GM18909 (cell line): ENCODE results near the gene PAF1.

Experiments used
- ATAC-seq: cut with Tn5 transposase; IDR thresholded peaks from one replicate; pipeline ENCODE4 v1.9.1; 2021; ENCODE audit warnings: mild to moderate bottlenecking; ENCODE audit not compliant: unreplicated experiment, poor library complexity

PAF1 gene

GRCh38 chr19:39390751-39391437, at the start of gene PAF1, which contains the start of gene MED29:
TSS of gene PAF1 (minus strand) at chr19:39391106. CDS start at chr19:39390864, 242 bp downstream.
TSS of gene MED29 (plus strand) at chr19:39391378. CDS start at chr19:39391423, 45 bp downstream.
- peak; percentile 94 for ATAC-seq

GRCh38 chr19:39438270-39438934, 47.5 kb upstream of the PAF1 start:
- ATAC-seq, result no peak

DNA sequence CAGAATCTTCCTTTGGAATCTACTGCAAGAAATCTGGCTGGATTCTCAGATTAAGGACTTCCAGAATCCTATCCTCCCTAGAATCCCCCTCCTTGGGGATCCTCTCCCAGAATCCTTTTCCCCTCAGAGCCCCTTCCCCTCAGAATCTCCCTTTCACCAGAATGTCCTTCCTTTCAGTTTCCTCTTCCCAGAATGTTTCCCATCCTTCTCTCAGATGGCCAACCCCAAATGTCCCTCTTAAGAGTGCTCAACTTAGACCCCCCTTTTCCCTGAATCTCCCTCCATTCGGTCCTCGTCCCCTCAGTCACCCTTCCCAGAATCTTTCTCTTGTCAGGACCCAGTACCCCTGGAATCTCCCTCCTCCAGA, 45.4 kb upstream of the PAF1 start:
- no peak for ATAC-seq

GRCh38 chr19:39435499-39436349, 44.8 kb upstream of the PAF1 start, which contains the start of gene RPS16:
TSS of gene RPS16 (minus strand) at chr19:39435949. CDS start at chr19:39435895, 54 bp downstream.
- ATAC-seq, result peak; percentile 84

DNA sequence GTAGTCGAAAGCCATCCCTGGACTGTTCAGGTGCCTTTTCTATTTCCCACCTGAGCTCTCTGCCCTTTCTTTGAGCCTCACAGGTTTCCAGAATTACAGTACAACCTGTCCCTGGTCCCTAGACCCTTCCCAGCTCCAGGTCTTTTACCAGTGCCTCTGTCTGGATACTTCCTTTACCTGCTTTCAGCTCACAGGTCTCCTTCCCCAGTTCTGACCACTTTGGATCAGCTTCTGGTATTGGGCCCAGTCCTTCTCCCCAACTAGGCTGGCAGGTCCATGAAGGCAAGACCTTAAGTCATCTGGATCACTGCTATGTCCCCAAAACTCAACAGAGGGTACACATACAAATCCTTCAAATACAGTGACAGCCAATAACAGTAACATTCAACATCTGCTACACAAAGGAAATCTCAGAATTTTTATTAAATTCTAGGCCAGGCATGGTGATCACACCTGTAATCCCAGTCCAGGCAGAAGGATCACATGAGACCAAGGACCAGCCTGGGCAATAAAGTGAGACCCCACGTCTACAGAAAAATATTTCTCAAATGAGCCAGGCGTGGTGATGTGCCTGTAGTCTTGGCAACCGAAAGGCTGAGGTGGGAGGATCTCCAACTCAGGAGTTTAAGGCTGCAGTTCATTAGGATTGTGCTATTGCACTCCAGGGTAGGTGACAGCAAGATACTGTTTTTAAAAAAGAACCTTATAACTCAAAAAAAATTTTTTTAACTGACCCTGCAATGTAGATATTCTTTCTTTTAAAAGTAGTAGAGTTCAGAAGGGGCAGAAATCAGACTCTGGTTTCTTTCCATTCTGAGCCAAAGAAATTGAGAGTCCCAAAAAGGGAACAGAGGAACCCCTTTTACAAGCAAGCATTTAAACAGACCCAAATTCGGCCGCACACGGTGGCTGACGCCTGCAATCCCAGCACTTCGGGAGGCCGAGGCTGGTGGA, 43.5 kb upstream of the PAF1 start:
- no peak for ATAC-seq

GRCh38 chr19:39433480-39434079, 42.7 kb upstream of the PAF1 start:
- no peak for ATAC-seq

GRCh38 chr19:39432677-39433025, 41.7 kb upstream of the PAF1 start:
- ATAC-seq, result no peak

DNA sequence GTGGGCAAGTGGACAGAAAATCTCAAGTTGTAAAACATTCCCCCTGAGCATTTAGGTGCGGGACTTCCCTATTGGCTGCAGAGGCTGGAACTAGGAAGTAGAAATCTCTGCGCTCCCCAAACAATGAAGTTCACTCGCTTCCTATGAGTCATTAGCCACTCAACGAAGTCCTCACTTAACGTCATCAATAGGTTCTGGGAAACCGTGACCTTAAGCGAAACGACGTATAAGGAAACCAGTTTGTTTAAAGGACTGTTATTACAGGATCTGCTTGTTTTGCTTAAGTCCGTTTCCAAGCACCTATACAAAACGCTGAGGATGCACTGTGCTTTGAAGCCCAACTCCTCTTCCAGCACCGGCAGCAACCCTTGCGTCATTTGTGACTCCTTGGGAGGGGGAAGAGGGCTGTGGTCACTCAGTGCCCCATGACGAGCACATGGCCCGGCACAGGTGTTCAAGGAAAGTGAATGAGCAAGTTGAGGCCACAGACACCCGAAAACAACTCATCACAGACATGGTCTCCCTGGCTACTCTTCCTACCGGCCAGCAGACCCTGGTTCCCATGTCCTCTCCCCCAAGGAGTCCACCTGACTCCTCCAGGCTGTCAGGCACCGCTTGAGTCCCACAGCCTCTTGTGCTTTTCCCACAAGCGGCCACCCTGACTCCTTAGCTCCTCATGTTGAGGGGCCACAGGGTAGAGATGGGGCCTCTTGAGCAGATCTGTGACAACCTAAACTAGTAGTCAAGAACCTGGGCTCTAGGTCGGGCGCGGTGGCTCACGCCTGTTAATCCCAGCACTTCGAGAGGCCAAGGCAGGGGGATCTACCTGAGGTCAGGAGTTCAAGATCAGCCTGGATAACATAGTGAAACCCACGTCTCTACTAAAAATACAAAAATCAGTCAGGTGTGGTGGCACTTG, 40.0 kb upstream of the PAF1 start:
- ATAC-seq, result no peak

DNA sequence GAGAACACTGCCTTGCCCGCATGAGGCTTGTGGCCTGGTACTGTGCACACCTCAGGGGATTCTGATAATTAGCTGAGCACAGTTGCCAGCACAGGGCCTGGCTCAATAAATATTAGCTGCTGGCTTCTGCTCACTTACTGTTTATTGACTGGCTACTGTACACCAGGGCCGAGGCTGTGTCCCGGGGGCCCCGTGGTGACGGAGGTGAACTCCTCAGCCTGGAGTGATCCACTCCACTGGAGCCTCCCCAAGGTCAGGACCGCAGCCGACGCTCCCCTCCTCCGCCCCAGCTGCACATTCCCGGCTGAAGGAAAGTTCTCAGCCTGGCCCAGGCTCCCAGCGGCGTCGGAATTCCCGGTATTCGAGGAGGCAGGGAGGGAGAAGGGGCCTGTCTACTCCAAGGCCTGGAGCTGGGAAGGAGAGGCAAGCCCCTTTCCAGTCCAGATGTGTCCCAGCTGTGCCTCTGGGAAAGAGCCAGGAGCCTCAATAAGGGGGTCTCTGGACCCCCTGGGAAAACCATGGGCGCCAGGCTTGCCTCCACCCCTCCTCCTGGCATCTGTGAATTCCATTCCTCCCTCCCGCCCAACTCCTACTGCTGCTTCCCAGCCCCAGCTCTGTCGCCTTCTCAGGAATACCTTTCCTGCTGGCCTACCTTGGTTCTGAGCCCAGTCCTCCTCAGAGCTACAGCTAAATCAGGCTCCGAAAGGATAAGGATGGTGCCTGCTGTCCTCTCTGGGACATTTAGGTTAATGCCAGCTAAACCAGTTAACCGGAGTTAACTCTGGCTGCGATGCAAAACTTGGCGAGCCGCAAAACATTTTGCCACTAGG, 37.6 kb upstream of the PAF1 start:
- ATAC-seq, result no peak

DNA sequence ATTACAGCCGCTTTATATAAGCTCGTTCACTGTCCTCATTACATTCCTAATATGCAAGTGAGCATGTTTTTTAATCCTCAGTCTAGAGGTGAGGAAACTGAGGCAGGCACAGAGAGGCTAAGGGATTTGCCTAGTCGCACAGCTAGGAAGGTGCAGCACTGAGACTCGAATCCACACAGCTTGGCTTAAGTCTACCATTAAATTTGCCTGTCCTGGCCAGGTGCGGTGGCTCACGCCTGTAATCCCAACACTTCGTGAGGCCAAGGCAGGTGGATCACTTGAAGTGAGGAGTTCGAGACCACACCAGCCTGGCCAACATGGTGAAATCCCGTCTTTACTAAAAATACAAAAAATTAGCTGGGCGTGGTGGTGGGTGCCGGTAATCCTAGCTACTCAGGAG, 36.8 kb upstream of the PAF1 start:
- no peak for ATAC-seq

DNA sequence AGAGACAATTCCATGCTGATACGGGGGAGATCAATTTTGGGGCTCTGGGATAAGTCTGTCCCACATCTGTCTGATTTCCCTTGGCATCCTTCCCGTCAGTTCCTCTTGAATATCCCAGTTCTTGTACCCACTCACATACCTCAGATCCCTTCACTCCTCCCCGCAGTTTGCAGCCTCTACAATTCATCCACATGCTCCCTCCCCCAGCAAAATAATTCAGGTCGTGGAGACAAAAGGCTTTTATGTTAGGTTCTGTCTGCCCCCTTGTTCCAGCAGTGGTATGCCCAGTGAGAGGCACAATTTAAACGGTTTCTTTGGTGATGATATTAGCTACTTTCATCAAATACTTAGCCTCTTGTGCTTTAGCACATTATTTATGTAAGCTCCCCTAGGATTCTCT, 35.3 kb upstream of the PAF1 start:
- no peak for ATAC-seq

GRCh38 chr19:39425744-39426143, 34.8 kb upstream of the PAF1 start:
- ATAC-seq, result no peak

DNA sequence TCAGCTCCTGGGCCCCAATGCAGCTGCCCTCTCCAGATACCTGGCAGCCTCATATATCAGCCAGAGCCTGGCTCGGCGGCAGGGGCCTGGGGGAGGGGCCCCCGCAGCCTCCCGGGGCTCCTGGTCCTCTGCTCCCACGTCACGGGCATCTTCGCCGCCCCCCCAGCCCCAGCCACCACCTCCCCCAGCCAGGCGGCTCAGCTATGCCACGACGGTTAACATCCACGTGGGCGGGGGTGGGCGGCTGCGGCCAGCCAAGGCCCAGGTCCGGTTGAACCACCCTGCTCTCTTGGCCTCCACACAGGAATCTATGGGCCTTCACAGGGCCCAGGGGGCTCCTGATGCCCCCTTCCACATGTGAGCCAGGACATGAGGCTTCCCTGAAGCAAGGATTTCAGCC, 34.0 kb upstream of the PAF1 start:
- ATAC-seq, result no peak

DNA sequence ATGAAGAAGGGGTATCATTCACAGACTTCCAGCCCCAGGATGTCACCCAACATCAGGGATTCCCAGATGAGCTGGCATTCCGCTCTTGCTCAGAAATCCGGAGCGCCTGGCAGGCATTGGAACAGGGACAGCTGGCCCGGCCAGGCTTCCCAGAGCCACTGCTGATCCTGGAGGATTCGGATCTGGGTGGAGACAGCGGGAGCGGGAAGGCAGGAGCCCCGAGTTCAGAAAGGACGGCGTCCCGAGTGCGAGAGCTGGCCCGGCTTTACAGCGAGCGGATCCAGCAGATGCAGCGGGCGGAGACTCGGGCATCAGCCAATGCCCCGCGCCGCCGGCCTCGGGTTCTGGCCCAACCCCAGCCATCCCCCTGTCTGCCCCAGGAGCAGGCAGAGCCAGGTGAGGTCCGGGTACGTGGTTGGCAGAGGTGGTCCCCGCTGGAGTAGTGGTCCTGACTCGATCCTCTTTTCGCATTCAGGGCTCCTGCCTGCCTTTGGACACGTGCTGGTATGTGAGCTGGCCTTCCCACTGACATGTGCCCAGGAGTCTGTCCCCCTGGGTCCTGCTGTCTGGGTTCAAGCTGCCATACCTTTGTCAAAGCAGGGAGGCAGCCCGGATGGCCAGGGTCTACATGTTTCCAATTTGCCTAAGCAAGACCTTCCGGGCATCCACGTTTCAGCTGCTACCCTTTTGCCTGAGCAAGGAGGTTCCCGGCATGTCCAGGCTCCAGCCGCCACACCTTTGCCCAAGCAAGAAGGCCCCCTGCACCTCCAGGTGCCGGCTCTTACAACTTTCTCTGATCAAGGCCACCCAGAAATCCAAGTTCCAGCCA, 32.6 kb upstream of the PAF1 start:
- no peak for ATAC-seq

DNA sequence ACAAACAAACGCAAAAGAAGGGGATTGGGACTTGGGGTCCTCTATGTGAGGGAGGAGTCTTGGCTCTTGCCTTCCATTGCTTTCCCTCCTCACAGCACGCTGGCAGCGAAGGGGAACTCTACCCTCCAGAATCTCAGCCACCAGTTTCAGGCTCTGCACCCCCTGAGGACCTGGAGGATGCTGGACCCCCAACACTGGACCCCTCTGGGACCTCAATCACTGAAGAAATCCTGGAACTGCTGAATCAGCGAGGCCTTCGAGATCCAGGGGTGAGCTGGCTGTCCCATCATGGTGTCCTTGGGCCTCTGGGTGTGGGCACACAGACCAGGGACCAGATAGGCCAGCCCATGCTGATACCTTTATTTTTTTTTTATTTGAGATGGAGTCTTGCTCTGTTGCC, 31.1 kb upstream of the PAF1 start:
- no peak for ATAC-seq

GRCh38 chr19:39420769-39421168, 29.9 kb upstream of the PAF1 start:
- ATAC-seq, result no peak

DNA sequence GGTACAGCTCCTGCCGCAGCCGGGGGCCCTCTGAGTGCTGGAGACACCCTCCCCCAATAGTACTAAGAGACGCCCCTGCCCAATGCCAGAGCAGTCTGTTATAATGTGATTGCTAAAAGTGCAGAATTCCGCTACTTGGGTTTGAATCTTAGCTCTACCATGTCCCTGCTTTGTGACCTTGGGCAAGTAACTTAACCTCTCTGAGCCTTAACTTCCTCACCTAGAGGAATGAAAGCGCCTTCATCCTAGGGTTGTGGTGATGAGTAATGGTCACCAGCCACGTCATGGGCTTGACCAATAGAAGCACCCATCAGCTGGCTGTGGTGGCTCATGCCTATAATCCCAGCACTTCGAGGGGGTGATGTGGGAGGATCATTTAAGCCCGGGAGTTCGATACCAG, 28.1 kb upstream of the PAF1 start:
- no peak for ATAC-seq
